Osteocyte (in vitro differentiated cells): ENCODE data around the gene ZFP91. TPM values are rescaled to one million over a fixed set of nuclear protein-coding genes. Genes with fewer than 3 reads are reported as not detected.
A peak's percentile ranks its signal among the peaks of the same experiment; 100 is the strongest.
"Not testable (repeated sequence)": the region's sequence is repeated elsewhere in the genome, so short reads cannot be mapped to it uniquely, and the experiment has no call there.

Source experiments
- DNase-seq: peaks from one replicate; pipeline ENCODE4 v3.0.0; 2021; ENCODE audit warnings: mixed read lengths; ENCODE audit not compliant: unreplicated experiment; ENCODE audit errors: extremely low spot score
- H3K27ac Mint-ChIP-seq: one replicate; pipeline ENCODE4 v1.8.0; 2021; ENCODE audit warnings: mild to moderate bottlenecking, mixed read lengths; ENCODE audit not compliant: unreplicated experiment
- H3K27me3 Mint-ChIP-seq: one replicate; pipeline ENCODE4 v1.8.0; 2021; ENCODE audit warnings: mixed read lengths; ENCODE audit not compliant: unreplicated experiment
- H3K36me3 Mint-ChIP-seq: one replicate; pipeline ENCODE4 v1.8.0; 2021; ENCODE audit warnings: mixed read lengths; ENCODE audit not compliant: unreplicated experiment
- H3K4me1 Mint-ChIP-seq: one replicate; pipeline ENCODE4 v1.8.0; 2021; ENCODE audit warnings: mixed read lengths; ENCODE audit not compliant: unreplicated experiment
- H3K4me3 Mint-ChIP-seq: one replicate; pipeline ENCODE4 v1.8.0; 2021; ENCODE audit warnings: mild to moderate bottlenecking, moderate library complexity, mixed read lengths; ENCODE audit not compliant: unreplicated experiment
- H3K9me3 Mint-ChIP-seq: one replicate; pipeline ENCODE4 v1.8.0; 2021; ENCODE audit warnings: mixed read lengths; ENCODE audit not compliant: unreplicated experiment
- total RNA-seq: library from RNA; stranded (reverse); gene quantifications from 2 replicates; pipeline ENCODE4 v1.2.1, GENCODE V29; 2021
- TF ChIP-seq, protein P1 (sequence below): fragments of 200-600 bp; sonication (generic); IDR thresholded peaks from 2 replicates; pipeline ENCODE4 v1.5.0; 2021; ENCODE audit warnings: antibody characterized with exemption, mild to moderate bottlenecking, moderate library complexity

Gene ZFP91
- total RNA-seq, 1 donor from 2014 or later: 56.7 TPM

DNA sequence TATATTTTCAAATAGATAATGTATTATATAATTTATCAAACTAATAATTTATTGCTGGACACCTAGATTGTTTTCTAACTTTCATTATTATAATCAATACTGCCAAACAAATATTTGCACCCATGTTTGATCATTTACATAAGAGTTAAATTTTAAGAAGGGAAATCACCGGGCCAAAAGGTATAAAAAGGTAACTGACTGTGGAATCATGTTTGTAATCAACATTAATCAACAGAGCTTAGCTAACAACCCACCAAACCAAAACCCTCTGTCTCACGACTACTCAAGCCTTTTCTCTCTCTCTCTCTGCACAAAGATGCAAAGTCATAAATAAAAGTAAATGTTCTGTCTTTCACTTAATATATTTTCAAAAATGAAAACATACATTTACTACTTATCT lies 18.0 kb upstream of the ZFP91 start:
- no peaks in the 10 kb centered on the region for H3K4me1 Mint-ChIP-seq

DNA sequence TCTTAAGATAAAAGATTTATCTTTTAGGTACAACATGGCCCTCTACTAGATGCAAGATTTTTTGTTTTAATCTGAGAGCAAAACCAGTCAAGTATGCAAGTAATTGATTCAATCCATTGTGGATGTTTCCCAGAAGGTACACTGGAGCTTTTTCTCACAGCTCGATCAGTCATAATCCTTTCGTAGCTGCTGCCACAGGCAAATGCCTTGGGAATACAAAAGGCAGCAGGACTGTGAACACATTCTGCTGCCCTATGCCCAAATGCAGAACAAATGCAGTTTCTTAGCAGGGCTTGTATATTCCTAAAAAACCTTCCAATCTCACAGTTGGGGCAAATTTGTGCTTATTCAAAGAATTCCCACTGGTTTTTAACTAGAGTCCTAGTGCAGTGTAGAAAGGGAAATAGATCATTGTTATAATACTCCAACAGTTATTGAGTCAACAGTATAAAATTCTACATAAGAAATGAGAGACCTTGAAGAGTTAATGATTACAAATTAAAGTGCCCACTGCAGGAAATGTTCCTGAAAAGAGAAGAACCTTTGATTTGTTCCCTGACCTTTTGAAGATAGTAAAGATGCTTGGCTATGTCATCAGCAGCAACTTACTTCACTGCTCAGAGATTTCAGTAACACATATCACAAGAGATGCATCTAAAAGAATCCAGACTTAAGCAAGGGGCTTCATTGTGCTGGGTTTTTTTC lies 17.3 kb upstream of the ZFP91 start:
- TF ChIP-seq, protein P1, sequence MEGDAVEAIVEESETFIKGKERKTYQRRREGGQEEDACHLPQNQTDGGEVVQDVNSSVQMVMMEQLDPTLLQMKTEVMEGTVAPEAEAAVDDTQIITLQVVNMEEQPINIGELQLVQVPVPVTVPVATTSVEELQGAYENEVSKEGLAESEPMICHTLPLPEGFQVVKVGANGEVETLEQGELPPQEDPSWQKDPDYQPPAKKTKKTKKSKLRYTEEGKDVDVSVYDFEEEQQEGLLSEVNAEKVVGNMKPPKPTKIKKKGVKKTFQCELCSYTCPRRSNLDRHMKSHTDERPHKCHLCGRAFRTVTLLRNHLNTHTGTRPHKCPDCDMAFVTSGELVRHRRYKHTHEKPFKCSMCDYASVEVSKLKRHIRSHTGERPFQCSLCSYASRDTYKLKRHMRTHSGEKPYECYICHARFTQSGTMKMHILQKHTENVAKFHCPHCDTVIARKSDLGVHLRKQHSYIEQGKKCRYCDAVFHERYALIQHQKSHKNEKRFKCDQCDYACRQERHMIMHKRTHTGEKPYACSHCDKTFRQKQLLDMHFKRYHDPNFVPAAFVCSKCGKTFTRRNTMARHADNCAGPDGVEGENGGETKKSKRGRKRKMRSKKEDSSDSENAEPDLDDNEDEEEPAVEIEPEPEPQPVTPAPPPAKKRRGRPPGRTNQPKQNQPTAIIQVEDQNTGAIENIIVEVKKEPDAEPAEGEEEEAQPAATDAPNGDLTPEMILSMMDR: no peak
- H3K27me3 Mint-ChIP-seq: no peaks in the 10 kb centered on the region
- no peaks in the 10 kb centered on the region for H3K9me3 Mint-ChIP-seq
- DNase-seq: no peak
- peaks cover 21% of the 10 kb centered on the region for H3K36me3 Mint-ChIP-seq
- no peak overlapping the region for H3K4me3 Mint-ChIP-seq
- H3K4me1 Mint-ChIP-seq: no peaks in the 10 kb centered on the region
- no peak overlapping the region for H3K27ac Mint-ChIP-seq

More for the DNA sequence above, 18.0 kb upstream of the ZFP91 start:
- DNase-seq: no peak
- H3K27ac Mint-ChIP-seq: no peak overlapping the region
- peaks cover 21% of the 10 kb centered on the region for H3K36me3 Mint-ChIP-seq
- H3K27me3 Mint-ChIP-seq: no peaks in the 10 kb centered on the region
- H3K9me3 Mint-ChIP-seq: no peaks in the 10 kb centered on the region
- TF ChIP-seq, protein P1: no peak
- H3K4me3 Mint-ChIP-seq: no peak overlapping the region

DNA sequence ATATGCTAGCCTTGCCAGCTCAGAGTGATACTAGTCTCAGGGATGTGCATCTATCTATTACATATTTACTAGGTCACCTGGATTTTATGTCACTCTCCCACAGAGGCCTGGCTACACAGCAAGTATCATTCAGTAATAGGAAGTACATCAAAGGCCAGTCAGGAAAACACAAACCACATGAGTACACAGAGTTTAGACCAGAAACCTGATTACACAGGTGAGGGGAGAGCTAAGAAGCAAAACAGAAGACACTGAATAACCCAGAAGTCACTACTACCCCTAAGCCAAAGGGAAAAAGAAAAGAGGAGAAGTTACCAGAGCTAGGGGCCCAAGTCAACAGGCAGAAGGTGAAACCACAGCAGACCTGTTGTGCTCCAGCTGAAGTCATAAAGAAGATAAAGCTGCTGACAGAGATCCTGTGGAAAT lies 16.5 kb upstream of the ZFP91 start:
- H3K27me3 Mint-ChIP-seq: no peaks in the 10 kb centered on the region
- H3K36me3 Mint-ChIP-seq: peaks cover 15% of the 10 kb centered on the region
- TF ChIP-seq, protein P1: no peak
- no peaks in the 10 kb centered on the region for H3K4me1 Mint-ChIP-seq
- H3K9me3 Mint-ChIP-seq: no peaks in the 10 kb centered on the region
- H3K27ac Mint-ChIP-seq: no peak overlapping the region
- DNase-seq: no peak
- H3K4me3 Mint-ChIP-seq: no peak overlapping the region

DNA sequence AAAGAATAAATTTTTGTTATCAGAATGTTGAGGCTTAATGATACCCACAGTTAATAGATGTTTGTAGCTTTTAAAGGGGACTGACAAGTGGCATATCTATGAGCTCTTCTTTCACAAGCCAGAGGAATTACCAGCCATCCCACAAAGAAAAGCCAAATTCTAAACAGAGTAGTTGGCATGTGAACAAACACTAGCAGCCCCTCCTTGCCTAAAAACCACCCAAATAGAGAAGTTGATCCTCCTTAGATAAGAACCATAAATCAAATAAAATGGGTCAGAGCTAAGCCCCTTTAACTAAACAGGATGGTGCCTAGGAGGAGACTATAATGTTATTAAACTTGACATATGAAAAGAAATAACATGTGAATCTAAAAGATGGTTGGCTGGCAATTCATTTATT lies 14.6 kb upstream of the ZFP91 start:
- H3K27me3 Mint-ChIP-seq: no peaks in the 10 kb centered on the region
- H3K9me3 Mint-ChIP-seq: no peaks in the 10 kb centered on the region
- no peak for DNase-seq
- peaks cover 22% of the 10 kb centered on the region for H3K36me3 Mint-ChIP-seq
- H3K4me3 Mint-ChIP-seq: no peak overlapping the region
- H3K4me1 Mint-ChIP-seq: no peaks in the 10 kb centered on the region
- TF ChIP-seq, protein P1: no peak
- no peak overlapping the region for H3K27ac Mint-ChIP-seq

DNA sequence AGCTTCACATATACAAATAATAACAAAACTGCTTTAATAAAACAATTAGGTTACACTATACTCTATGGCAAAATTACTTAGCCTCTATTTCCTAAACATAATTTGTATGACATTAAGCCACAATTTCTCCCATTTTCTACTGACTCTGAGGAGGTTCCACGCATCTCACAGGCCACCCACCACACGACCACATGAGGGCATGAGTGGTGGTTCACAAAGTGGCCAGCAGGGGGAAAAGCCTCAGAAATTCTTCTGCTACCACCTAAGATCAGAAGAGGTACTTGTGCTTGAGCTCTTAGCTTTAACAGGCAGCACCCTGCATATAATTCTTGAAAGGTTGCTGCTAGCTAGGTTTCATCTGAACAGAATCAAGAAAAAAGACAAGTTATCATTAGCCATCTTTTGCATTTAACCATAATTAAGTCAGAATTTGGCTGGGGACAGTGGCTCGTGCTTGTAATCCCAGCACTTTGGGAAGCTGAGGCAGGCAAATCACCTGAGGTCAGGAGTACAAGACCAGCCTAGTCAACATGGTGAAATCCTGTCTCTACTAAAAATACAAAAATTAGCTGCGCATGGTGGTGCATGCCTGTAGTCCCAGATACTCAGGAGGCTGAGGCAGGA lies 10.9 kb upstream of the ZFP91 start:
- no peaks in the 10 kb centered on the region for H3K27me3 Mint-ChIP-seq
- TF ChIP-seq, protein P1: peak; percentile 75
- peaks cover 18% of the 10 kb centered on the region for H3K36me3 Mint-ChIP-seq
- no peak overlapping the region for H3K4me3 Mint-ChIP-seq
- no peak for DNase-seq
- no peak overlapping the region for H3K27ac Mint-ChIP-seq
- no peaks in the 10 kb centered on the region for H3K9me3 Mint-ChIP-seq
- H3K4me1 Mint-ChIP-seq: no peaks in the 10 kb centered on the region

DNA sequence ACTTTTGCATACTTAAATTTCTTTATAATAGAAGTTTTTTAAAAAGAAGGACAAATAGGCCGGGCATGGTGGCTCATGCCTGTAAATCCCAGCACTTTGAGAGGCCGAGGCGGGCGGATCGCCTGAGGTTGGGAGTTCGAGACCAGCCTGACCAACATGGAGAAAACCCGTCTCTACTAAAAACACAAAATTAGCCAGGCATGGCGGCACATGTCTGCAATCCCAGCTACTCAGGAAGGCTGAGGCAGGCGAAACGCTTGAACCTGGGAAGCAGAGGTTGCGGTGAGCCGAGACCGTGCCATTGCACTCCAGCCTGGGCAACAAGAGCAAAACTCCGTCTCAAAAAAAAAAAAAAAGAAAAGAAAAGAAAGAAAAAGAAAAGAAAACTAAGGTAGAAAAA lies 6.0 kb upstream of the ZFP91 start:
- Mint-ChIP-seq H3K36me3 (peaks cover 13% of the 10 kb centered on the region), H3K4me1 (peaks cover 28% of the 10 kb centered on the region), H3K27ac (peak overlapping the region; percentile 67)
- H3K27me3 Mint-ChIP-seq, H3K9me3 Mint-ChIP-seq, DNase-seq, H3K4me3 Mint-ChIP-seq: not testable (repeated sequence)
